ENCODE measurements around the gene KLHL2. TPM values are rescaled to one million over a fixed set of nuclear protein-coding genes. Genes with fewer than 3 reads are reported as not detected.
"Not testable (repeated sequence)": the region's sequence is repeated elsewhere in the genome, so short reads cannot be mapped to it uniquely, and the experiment has no call there.

Gene KLHL2
- total RNA-seq, 1 donor from 2014 or later: 23.0 TPM

- no peak for ATAC-seq
- no peak for DNase-seq (ENCODE audit: low spot score)
These were observed 118.6 kb downstream of the KLHL2 start for GRCh38 chr4:165325732-165326512.

GRCh38 chr4:165326831-165327210 lies 119.5 kb downstream of the KLHL2 start:
- DNase-seq (ENCODE audit: low spot score) (peak; percentile 78), ATAC-seq (peak; percentile 61)

- ATAC-seq: peak; percentile 88
- DNase-seq (ENCODE audit: low spot score): peak; percentile 100
These were observed 120.1 kb downstream of the KLHL2 start, which contains the start of gene MSMO1 for GRCh38 chr4:165327211-165328100. Gene MSMO1, plus strand, starts transcription at chr4:165327669. Its CDS starts 5,702 bp downstream, at chr4:165333371.

- ATAC-seq (no peak), DNase-seq (ENCODE audit: low spot score) (no peak)
These were observed 120.7 kb downstream of the KLHL2 start for GRCh38 chr4:165328101-165328425.

- DNase-seq (ENCODE audit: low spot score) (no peak), ATAC-seq (peak; percentile 45)
These were observed 121.3 kb downstream of the KLHL2 start for GRCh38 chr4:165328708-165329107.

GRCh38 chr4:165330071-165330470 lies 122.7 kb downstream of the KLHL2 start:
- no peak for DNase-seq (ENCODE audit: low spot score)
- ATAC-seq: no peak

- ATAC-seq (no peak), DNase-seq (ENCODE audit: low spot score) (no peak)
These were observed 123.3 kb downstream of the KLHL2 start for GRCh38 chr4:165330666-165331065.

GRCh38 chr4:165331359-165331758 lies 124.0 kb downstream of the KLHL2 start:
- ATAC-seq (no peak), DNase-seq (ENCODE audit: low spot score) (no peak)

- DNase-seq (ENCODE audit: low spot score) (no peak), ATAC-seq (no peak)
These were observed 124.5 kb downstream of the KLHL2 start for GRCh38 chr4:165331823-165332222.

GRCh38 chr4:165332502-165332901 lies 125.1 kb downstream of the KLHL2 start:
- ATAC-seq (no peak), DNase-seq (ENCODE audit: low spot score) (no peak)

- DNase-seq (ENCODE audit: low spot score) (no peak), ATAC-seq (peak; percentile 62)
These were observed 127.9 kb downstream of the KLHL2 start for GRCh38 chr4:165335163-165335703.

- ATAC-seq (peak; percentile 48), DNase-seq (ENCODE audit: low spot score) (no peak)
These were observed 129.4 kb downstream of the KLHL2 start for GRCh38 chr4:165336743-165337142.

- ATAC-seq; DNase-seq (ENCODE audit: low spot score): not testable (repeated sequence)
These were observed 135.0 kb downstream of the KLHL2 start for GRCh38 chr4:165342340-165342739.

GRCh38 chr4:165343353-165344191 lies 136.2 kb downstream of the KLHL2 start:
- DNase-seq (ENCODE audit: low spot score): no peak

GRCh38 chr4:165345666-165346417 lies 138.5 kb downstream of the KLHL2 start:
- DNase-seq (ENCODE audit: low spot score): no peak
- ATAC-seq: peak; percentile 36

More at GRCh38 chr4:165343353-165344191, 136.2 kb downstream of the KLHL2 start:
- ATAC-seq: peak; percentile 55

- ATAC-seq (peak; percentile 62), DNase-seq (ENCODE audit: low spot score) (no peak)
These were observed 140.5 kb downstream of the KLHL2 start for GRCh38 chr4:165347647-165348569.

- ATAC-seq: no peak
- no peak for DNase-seq (ENCODE audit: low spot score)
These were observed 144.2 kb downstream of the KLHL2 start for GRCh38 chr4:165351359-165352130.

GRCh38 chr4:165355900-165356300 lies 148.5 kb downstream of the KLHL2 start:
- ATAC-seq: peak; percentile 70
- no peak for DNase-seq (ENCODE audit: low spot score)

All from left lobe of liver (tissue), 2 donors.